Heart left ventricle (tissue), 16 donors: ENCODE measurements around the gene KCNMB2. TPM values are rescaled to one million over a fixed set of nuclear protein-coding genes. Genes with fewer than 3 reads are reported as not detected.

Source experiments
- ATAC-seq, 4 donors: fragments of 200-7000 bp; cut with Tn5 transposase; one replicate each; pipeline ENCODE4 v1.9.1; 2020 to 2022; ENCODE audit warnings: moderate library complexity in 4 of 4, mild to moderate bottlenecking in 3 of 4, moderate number of reproducible peaks in 1 of 4
- DNase-seq, 5 donors: peaks; one replicate each; pipeline ENCODE4 v3.0.0-alpha.2; 2020
- H3K27ac ChIP-seq, 12 donors: fragments of 200-600 bp; sonication (generic) in 4 of 12; one replicate each; pipeline versions ENCODE4 v1.5.0 to v1.8.0; 2016 to 2022; ENCODE audit warnings: mild to moderate bottlenecking in 2 of 12
- H3K27me3 ChIP-seq, 9 donors: fragments of 200-600 bp; sonication (generic) in 2 of 9; one replicate each; pipeline versions ENCODE4 v1.5.1 to v1.8.0; 2016 to 2022; ENCODE audit warnings: mild to moderate bottlenecking in 3 of 9
- H3K36me3 ChIP-seq, 9 donors: fragments of 200-600 bp; sonication (generic) in 2 of 9; one replicate each; pipeline versions ENCODE4 v1.5.0 to v1.8.0; 2018 to 2022; ENCODE audit warnings: mild to moderate bottlenecking in 2 of 9
- H3K4me1 ChIP-seq, 12 donors: fragments of 200-600 bp; sonication (generic) in 4 of 12; one replicate each; pipeline versions ENCODE4 v1.5.0 to v1.8.0; 2016 to 2022; ENCODE audit warnings: mild to moderate bottlenecking in 3 of 12
- H3K4me3 ChIP-seq, 12 donors: fragments of 200-600 bp; sonication (generic) in 4 of 12; one replicate each; pipeline versions ENCODE4 v1.5.0 to v1.8.0; 2017 to 2022; ENCODE audit warnings: mild to moderate bottlenecking in 9 of 12, moderate library complexity in 4 of 12
- H3K9me3 ChIP-seq, 12 donors: fragments of 200-600 bp; sonication (generic) in 4 of 12; one replicate each; pipeline versions ENCODE4 v1.5.0 to v1.8.0; 2016 to 2022; ENCODE audit warnings: mild to moderate bottlenecking in 1 of 12
- CTCF ChIP-seq, 12 donors: fragments of 200-600 bp; sonication (generic) in 4 of 12; IDR thresholded peaks; one replicate each; pipeline versions ENCODE4 v1.5.0 to v1.8.0; 2018 to 2022; ENCODE audit warnings: antibody characterized with exemption in 12 of 12, mild to moderate bottlenecking in 5 of 12
- POLR2A ChIP-seq, 2 donors: fragments of 450-650 bp; IDR thresholded peaks; one replicate each; pipeline ENCODE4 v1.6.1; 2017; ENCODE audit warnings: antibody characterized with exemption in 2 of 2, mild to moderate bottlenecking in 2 of 2, moderate library complexity in 2 of 2
- WGBS, 4 donors: extraction: QIAGEN DNeasy Blood & Tissue Kit in 2 of 4; methylation state at CpG; one replicate each; pipeline versions ENCODE4 v1.1.5 to v1.1.7; 2013 to 2018; 5-methylcytosine and 5-hydroxymethylcytosine counted together
- intact Hi-C, 10 donors: fragments of 100-400 bp; cut with DNase I; formaldehyde crosslinking; loops; one replicate each; pipeline versions ENCODE4 v1.11.1 to v1.14.2; 2022
- polyA plus RNA-seq, 2 donors: library from polyadenylated mRNA; stranded (reverse); fragments of 200-250 nt; gene quantifications; one replicate each; pipeline ENCODE4 v1.2.3, GENCODE V29; 2013
- total RNA-seq, 9 donors: library from RNA; depleted of rRNA in 2 of 9; stranded (reverse); fragments of >200 nt in 2 of 9; fragmentation: NEBNext Ultra II Directional in 3 of 9; extraction: Animal tissue kit (Norgen Biotek cat#: 25700) in 3 of 9; gene quantifications; one replicate each; pipeline versions ENCODE4 v1.1.0 to v1.2.4, GENCODE V29; 2016 to 2023
- donor health status: ischemic (EF 13 %, LVEDD 7.1; RV severe dilation, severe dysfunction).
- donor health status: healthy with polysubstance abuse.
- donor health status: DM: no; HTN: yes; CAD: no.
- donor health status: DM: no; HTN: no; CAD: no.
- donor health status: ischemic (EF 25% LVEDD 6.9; RV normal size, moderate dysfunction).
- donor health status: ischemic (EF 25% LVEDD 5.7; RV mildly dilated, moderate dysfunction).
- donor health status: healthy.
- donor health status: DM: yes; HTN: yes; CAD: no.
- donor health status: ischemic (EF 35%, LVEDD 5.7; RV mildly dilated, moderate dysfunction).
- donor health status: nonischemic (EF 11% LVEDD 7.7; RV severe dilation, severe dysfunction).
- donor health status: DM: yes; HTN: yes; CAD: no.
- donor health status: PGD.
- donor health status: ischemic (EF 29% LVEDD 5.4; RV normal size, mild dysfunction).
- donor health status: nonischemic (EF 23%, LVEDD 6.1; RV moderate dilation, normal function).

The KCNMB2 gene
- total and polyA plus RNA-seq, 11 donors, result 0.37 to 5.7 (median 2.0) TPM; not detected in 1

- no peak for DNase-seq
- Histone ChIP-seq H3K27ac (no peak overlapping the region), H3K4me3 (no peak overlapping the region), H3K36me3 (no peaks in the 10 kb centered on the region), H3K27me3 (no peaks in the 10 kb centered on the region), H3K9me3 (peaks cover 0 to 3% (median 0%) of the 10 kb centered on the region in 12 donors), H3K4me1 (no peaks in the 10 kb centered on the region)
- no peak for TF ChIP-seq POLR2A (IDR thresholded peaks at IDR 0.05)
- 94 to 96% (median 95%) methylated on average over 9 of the region's 9 CpGs for WGBS, 4 donors
- intact Hi-C loops, result no loop called here
- ATAC-seq, result no peak
Measured at GRCh38 chr3:178500631-178501030, 35.6 kb upstream of the KCNMB2 start.

GRCh38 chr3:178504128-178504527, 32.1 kb upstream of the KCNMB2 start:
- H3K9me3 ChIP-seq, result no peaks in the 10 kb centered on the region
- H3K36me3 ChIP-seq, result no peaks in the 10 kb centered on the region
- no peak for TF ChIP-seq POLR2A (IDR thresholded peaks at IDR 0.05)
- TF ChIP-seq CTCF (IDR thresholded peaks at IDR 0.05), result no peak
- H3K27ac ChIP-seq, result no peak overlapping the region
- no peak for DNase-seq
- peaks cover 0 to 9% (median 0%) of the 10 kb centered on the region in 12 donors for H3K4me1 ChIP-seq
- WGBS, 4 donors, result 72 to 81% (median 76%) methylated on average over 2 of the region's 2 CpGs
- H3K4me3 ChIP-seq, result no peak overlapping the region
- intact Hi-C loops, result no loop called here
- no peaks in the 10 kb centered on the region for H3K27me3 ChIP-seq
- ATAC-seq, result no peak

GRCh38 chr3:178505832-178506231, 30.4 kb upstream of the KCNMB2 start:
- 59 to 77% (median 61%) methylated on average over 3 of the region's 3 CpGs for WGBS, 4 donors
- intact Hi-C loops, result no loop called here
- no peak for DNase-seq
- no peak overlapping the region for H3K27ac ChIP-seq
- peaks cover 0 to 9% (median 0%) of the 10 kb centered on the region in 12 donors for H3K4me1 ChIP-seq
- ATAC-seq, result no peak
- no peaks in the 10 kb centered on the region for H3K36me3 ChIP-seq
- no peaks in the 10 kb centered on the region for H3K9me3 ChIP-seq
- no peak overlapping the region for H3K4me3 ChIP-seq
- H3K27me3 ChIP-seq, result no peaks in the 10 kb centered on the region
- TF ChIP-seq CTCF (IDR thresholded peaks at IDR 0.05) (no peak), POLR2A (IDR thresholded peaks at IDR 0.05) (no peak)

GRCh38 chr3:178507507-178508442, 28.5 kb upstream of the KCNMB2 start:
- intact Hi-C loops, result no loop called here
- H3K36me3 ChIP-seq, result no peaks in the 10 kb centered on the region
- TF ChIP-seq POLR2A (IDR thresholded peaks at IDR 0.05) (no peak), CTCF (IDR thresholded peaks at IDR 0.05) (no peak)
- WGBS, 4 donors, result 29 to 43% (median 41%) methylated on average over 5 of the region's 5 CpGs
- peak; percentile 78 to 87 (median 82) for ATAC-seq
- no peak overlapping the region for H3K4me3 ChIP-seq
- no peaks in the 10 kb centered on the region for H3K9me3 ChIP-seq
- peak overlapping the region in 10 of 12 donors; percentile 45 to 80 (median 72) for H3K27ac ChIP-seq
- peaks cover 0 to 9% (median 0%) of the 10 kb centered on the region in 12 donors for H3K4me1 ChIP-seq
- DNase-seq, result peak in 3 of 5 donors; percentile 21 to 40 (median 38)
- H3K27me3 ChIP-seq, result no peaks in the 10 kb centered on the region
